Heart left ventricle (tissue), 16 donors: ENCODE measurements around the gene CYP19A1. TPM values are rescaled to one million over a fixed set of nuclear protein-coding genes. Genes with fewer than 3 reads are reported as not detected.

Experiments used
- ATAC-seq, 4 donors: fragments of 200-7000 bp; cut with Tn5 transposase; one replicate each; pipeline ENCODE4 v1.9.1; 2020 to 2022; ENCODE audit warnings: moderate library complexity in 4 of 4, mild to moderate bottlenecking in 3 of 4, moderate number of reproducible peaks in 1 of 4
- DNase-seq, 5 donors: peaks; one replicate each; pipeline ENCODE4 v3.0.0-alpha.2; 2020
- H3K27ac ChIP-seq, 12 donors: fragments of 200-600 bp; sonication (generic) in 4 of 12; one replicate each; pipeline versions ENCODE4 v1.5.0 to v1.8.0; 2016 to 2022; ENCODE audit warnings: mild to moderate bottlenecking in 2 of 12
- H3K27me3 ChIP-seq, 9 donors: fragments of 200-600 bp; sonication (generic) in 2 of 9; one replicate each; pipeline versions ENCODE4 v1.5.1 to v1.8.0; 2016 to 2022; ENCODE audit warnings: mild to moderate bottlenecking in 3 of 9
- H3K36me3 ChIP-seq, 9 donors: fragments of 200-600 bp; sonication (generic) in 2 of 9; one replicate each; pipeline versions ENCODE4 v1.5.0 to v1.8.0; 2018 to 2022; ENCODE audit warnings: mild to moderate bottlenecking in 2 of 9
- H3K4me1 ChIP-seq, 12 donors: fragments of 200-600 bp; sonication (generic) in 4 of 12; one replicate each; pipeline versions ENCODE4 v1.5.0 to v1.8.0; 2016 to 2022; ENCODE audit warnings: mild to moderate bottlenecking in 3 of 12
- H3K4me3 ChIP-seq, 12 donors: fragments of 200-600 bp; sonication (generic) in 4 of 12; one replicate each; pipeline versions ENCODE4 v1.5.0 to v1.8.0; 2017 to 2022; ENCODE audit warnings: mild to moderate bottlenecking in 9 of 12, moderate library complexity in 4 of 12
- H3K9me3 ChIP-seq, 12 donors: fragments of 200-600 bp; sonication (generic) in 4 of 12; one replicate each; pipeline versions ENCODE4 v1.5.0 to v1.8.0; 2016 to 2022; ENCODE audit warnings: mild to moderate bottlenecking in 1 of 12
- POLR2A ChIP-seq, 2 donors: fragments of 450-650 bp; IDR thresholded peaks; one replicate each; pipeline ENCODE4 v1.6.1; 2017; ENCODE audit warnings: antibody characterized with exemption in 2 of 2, mild to moderate bottlenecking in 2 of 2, moderate library complexity in 2 of 2
- WGBS, 4 donors: extraction: QIAGEN DNeasy Blood & Tissue Kit in 2 of 4; methylation state at CpG; one replicate each; pipeline versions ENCODE4 v1.1.5 to v1.1.7; 2013 to 2018; 5-methylcytosine and 5-hydroxymethylcytosine counted together
- intact Hi-C, 10 donors: fragments of 100-400 bp; cut with DNase I; formaldehyde crosslinking; loops; one replicate each; pipeline versions ENCODE4 v1.11.1 to v1.14.2; 2022
- polyA plus RNA-seq, 2 donors: library from polyadenylated mRNA; stranded (reverse); fragments of 200-250 nt; gene quantifications; one replicate each; pipeline ENCODE4 v1.2.3, GENCODE V29; 2013
- total RNA-seq, 9 donors: library from RNA; depleted of rRNA in 2 of 9; stranded (reverse); fragments of >200 nt in 2 of 9; fragmentation: NEBNext Ultra II Directional in 3 of 9; extraction: Animal tissue kit (Norgen Biotek cat#: 25700) in 3 of 9; gene quantifications; one replicate each; pipeline versions ENCODE4 v1.1.0 to v1.2.4, GENCODE V29; 2016 to 2023
- TF ChIP-seq, protein P1 (sequence below), 12 donors: fragments of 200-600 bp; sonication (generic) in 4 of 12; IDR thresholded peaks; one replicate each; pipeline versions ENCODE4 v1.5.0 to v1.8.0; 2018 to 2022; ENCODE audit warnings: antibody characterized with exemption in 12 of 12, mild to moderate bottlenecking in 5 of 12
- donor health status: ischemic (EF 13 %, LVEDD 7.1; RV severe dilation, severe dysfunction).
- donor health status: healthy with polysubstance abuse.
- donor health status: DM: no; HTN: yes; CAD: no.
- donor health status: DM: no; HTN: no; CAD: no.
- donor health status: ischemic (EF 25% LVEDD 6.9; RV normal size, moderate dysfunction).
- donor health status: ischemic (EF 25% LVEDD 5.7; RV mildly dilated, moderate dysfunction).
- donor health status: healthy.
- donor health status: DM: yes; HTN: yes; CAD: no.
- donor health status: ischemic (EF 35%, LVEDD 5.7; RV mildly dilated, moderate dysfunction).
- donor health status: nonischemic (EF 11% LVEDD 7.7; RV severe dilation, severe dysfunction).
- donor health status: DM: yes; HTN: yes; CAD: no.
- donor health status: PGD.
- donor health status: ischemic (EF 29% LVEDD 5.4; RV normal size, mild dysfunction).
- donor health status: nonischemic (EF 23%, LVEDD 6.1; RV moderate dilation, normal function).

Gene CYP19A1
- total and polyA plus RNA-seq, 11 donors, result 0.15 to 5.4 (median 0.60) TPM

DNA sequence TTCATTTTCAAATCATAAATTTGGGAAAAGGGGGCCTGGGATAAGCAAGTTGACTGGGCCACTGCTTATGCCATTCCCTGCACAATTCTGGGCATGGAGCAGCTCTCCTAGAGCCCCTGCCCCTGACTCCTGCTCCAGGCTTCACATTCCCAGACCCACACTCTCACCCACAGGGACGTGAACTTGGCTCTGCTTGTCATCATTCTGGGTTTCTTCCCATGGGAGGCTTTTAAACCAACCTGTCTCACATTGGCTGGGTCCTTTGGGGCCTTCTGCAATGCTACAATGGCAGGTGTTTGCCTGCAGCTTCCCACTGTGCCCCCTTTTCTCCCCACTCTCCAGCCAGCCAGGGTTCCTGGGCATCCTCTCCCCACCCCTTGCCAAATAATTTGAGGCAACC lies 49.1 kb downstream of the CYP19A1 start:
- TF ChIP-seq, protein P1, sequence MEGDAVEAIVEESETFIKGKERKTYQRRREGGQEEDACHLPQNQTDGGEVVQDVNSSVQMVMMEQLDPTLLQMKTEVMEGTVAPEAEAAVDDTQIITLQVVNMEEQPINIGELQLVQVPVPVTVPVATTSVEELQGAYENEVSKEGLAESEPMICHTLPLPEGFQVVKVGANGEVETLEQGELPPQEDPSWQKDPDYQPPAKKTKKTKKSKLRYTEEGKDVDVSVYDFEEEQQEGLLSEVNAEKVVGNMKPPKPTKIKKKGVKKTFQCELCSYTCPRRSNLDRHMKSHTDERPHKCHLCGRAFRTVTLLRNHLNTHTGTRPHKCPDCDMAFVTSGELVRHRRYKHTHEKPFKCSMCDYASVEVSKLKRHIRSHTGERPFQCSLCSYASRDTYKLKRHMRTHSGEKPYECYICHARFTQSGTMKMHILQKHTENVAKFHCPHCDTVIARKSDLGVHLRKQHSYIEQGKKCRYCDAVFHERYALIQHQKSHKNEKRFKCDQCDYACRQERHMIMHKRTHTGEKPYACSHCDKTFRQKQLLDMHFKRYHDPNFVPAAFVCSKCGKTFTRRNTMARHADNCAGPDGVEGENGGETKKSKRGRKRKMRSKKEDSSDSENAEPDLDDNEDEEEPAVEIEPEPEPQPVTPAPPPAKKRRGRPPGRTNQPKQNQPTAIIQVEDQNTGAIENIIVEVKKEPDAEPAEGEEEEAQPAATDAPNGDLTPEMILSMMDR (IDR thresholded peaks at IDR 0.05), result no peak
- TF ChIP-seq POLR2A (IDR thresholded peaks at IDR 0.05), result no peak
- Histone ChIP-seq H3K4me3 (no peak overlapping the region), H3K9me3 (no peaks in the 10 kb centered on the region), H3K36me3 (no peaks in the 10 kb centered on the region), H3K4me1 (no peaks in the 10 kb centered on the region), H3K27ac (no peak overlapping the region), H3K27me3 (no peaks in the 10 kb centered on the region)
- WGBS, 4 donors, result 77 to 91% (median 82%) methylated on average over 1 of the region's 1 CpG
- no peak for DNase-seq
- ATAC-seq, result no peak
- intact Hi-C loops, result loop anchor here in 1 of 10 donors (5.0 kb wide), 1 partner anchor 43 kb away; no protein-coding TSS in a partner anchor

DNA sequence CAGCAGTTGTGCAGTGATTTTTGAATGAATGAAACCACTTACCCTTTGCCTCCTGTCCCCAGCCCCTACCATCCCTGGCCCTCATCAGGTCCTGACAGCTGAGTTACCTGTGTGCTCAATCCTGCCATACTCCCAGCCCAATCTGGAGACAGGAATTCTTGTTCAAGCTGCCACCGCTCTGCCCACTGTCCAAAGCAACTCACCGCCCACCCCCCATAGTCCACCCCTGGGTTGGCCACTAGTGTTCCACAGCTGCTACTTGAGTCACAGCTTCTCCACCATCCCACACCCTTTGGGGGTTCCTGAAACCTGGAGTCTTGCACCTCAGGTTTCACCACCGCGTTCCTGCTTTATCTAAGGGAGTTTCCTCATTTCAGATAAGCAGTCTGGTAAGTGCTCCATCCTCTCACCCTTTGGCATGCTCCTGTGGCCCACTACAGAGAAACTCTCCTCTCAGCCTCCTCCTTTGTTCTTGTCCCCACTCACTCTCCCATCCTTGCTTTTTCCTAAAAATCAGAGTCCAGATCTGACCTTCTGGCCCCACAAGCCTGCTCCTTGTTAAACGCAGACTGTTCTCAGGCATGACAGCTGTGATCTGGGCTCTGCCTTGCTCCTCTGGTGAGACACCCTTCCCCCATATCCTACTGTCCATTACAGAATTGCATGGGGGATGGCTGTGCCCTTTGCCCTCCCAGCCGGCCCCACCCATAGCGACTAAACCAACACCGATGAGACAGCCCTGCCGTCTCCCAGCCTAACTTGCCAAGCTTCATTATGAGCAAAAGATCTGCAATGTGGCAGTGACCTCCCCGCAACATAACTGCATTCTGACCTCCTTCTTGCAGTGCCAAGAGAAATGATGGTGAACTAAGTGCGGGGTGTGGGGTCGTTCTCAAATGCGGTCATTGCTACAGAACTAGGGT lies 50.0 kb downstream of the CYP19A1 start:
- ATAC-seq, result no peak
- WGBS, 4 donors, result 81 to 88% (median 81%) methylated on average over 13 of the region's 13 CpGs
- Histone ChIP-seq H3K9me3 (no peaks in the 10 kb centered on the region), H3K27me3 (no peaks in the 10 kb centered on the region), H3K4me1 (peaks cover 0 to 5% (median 0%) of the 10 kb centered on the region in 12 donors), H3K36me3 (no peaks in the 10 kb centered on the region), H3K27ac (no peak overlapping the region), H3K4me3 (no peak overlapping the region)
- TF ChIP-seq, protein P1 (IDR thresholded peaks at IDR 0.05), result no peak
- no peak for TF ChIP-seq POLR2A (IDR thresholded peaks at IDR 0.05)
- intact Hi-C loops, result loop anchor here in 1 of 10 donors (5.0 kb wide), 1 partner anchor 44 kb away; no protein-coding TSS in a partner anchor
- DNase-seq, result no peak

- intact Hi-C loops, result loop anchor here in 2 of 10 donors (2.0 to 5.0 kb wide), 2 partner anchors 45 to 96 kb away; no protein-coding TSS in a partner anchor
- DNase-seq (no peak), ATAC-seq (peak in 3 of 4 donors; percentile 41 to 68 (median 51))
- Histone ChIP-seq H3K27me3 (no peaks in the 10 kb centered on the region), H3K4me1 (peaks cover 0 to 17% (median 0%) of the 10 kb centered on the region in 12 donors), H3K36me3 (no peaks in the 10 kb centered on the region), H3K27ac (no peak overlapping the region), H3K9me3 (no peaks in the 10 kb centered on the region), H3K4me3 (no peak overlapping the region)
- 92 to 100% (median 93%) methylated on average over 1 of the region's 1 CpG for WGBS, 4 donors
- no peak for TF ChIP-seq POLR2A (IDR thresholded peaks at IDR 0.05)
- TF ChIP-seq, protein P1 (IDR thresholded peaks at IDR 0.05), result peak in 10 of 12 donors; percentile 11 to 45 (median 32)
These were observed 51.6 kb downstream of the CYP19A1 start for GRCh38 chr15:51286816-51287215.

DNA sequence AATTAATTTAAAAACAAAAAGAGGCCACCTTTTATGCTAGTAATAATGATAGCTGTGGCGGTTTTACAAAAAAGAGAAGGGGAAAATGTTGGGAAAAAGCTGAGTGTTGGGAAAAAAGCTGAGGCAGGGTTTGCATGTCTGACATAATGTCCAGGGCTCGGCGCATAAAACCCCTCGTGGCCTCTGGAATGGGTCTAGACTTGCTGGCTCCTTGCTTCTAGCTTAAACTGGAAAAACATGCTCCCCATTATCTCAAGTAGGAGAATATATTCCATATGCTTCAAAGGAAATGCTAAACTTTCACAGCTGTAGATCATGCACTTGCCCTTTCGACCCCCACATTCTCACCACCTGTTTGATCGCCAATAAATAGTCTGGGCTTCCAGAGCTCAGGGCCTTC lies 53.0 kb downstream of the CYP19A1 start:
- no peak for TF ChIP-seq POLR2A (IDR thresholded peaks at IDR 0.05)
- TF ChIP-seq, protein P1 (IDR thresholded peaks at IDR 0.05), result no peak
- Histone ChIP-seq H3K9me3 (no peaks in the 10 kb centered on the region), H3K27me3 (no peaks in the 10 kb centered on the region), H3K27ac (no peak overlapping the region), H3K36me3 (no peaks in the 10 kb centered on the region), H3K4me3 (no peak overlapping the region), H3K4me1 (peaks cover 0 to 25% (median 0%) of the 10 kb centered on the region in 12 donors)
- intact Hi-C loops, result loop anchor here in 1 of 10 donors (5.0 kb wide), 1 partner anchor 47 kb away; no protein-coding TSS in a partner anchor
- ATAC-seq (no peak), DNase-seq (no peak)
- 83 to 89% (median 88%) methylated on average over 6 of the region's 6 CpGs for WGBS, 4 donors
